HEK293T (cell line): ENCODE data around the gene CISH.

Source experiments
- CTCF ChIA-PET: fragments of 350-600 bp; formaldehyde crosslinking; extraction: SDS; loops from one replicate; lab custom pipeline; 2021; ENCODE audit warnings: antibody characterized with exemption, inconsistent platforms; lab: Yijun Ruan, JAX
- POLR2A ChIA-PET: fragments of 350-600 bp; formaldehyde crosslinking; extraction: SDS; loops from one replicate; lab custom pipeline; 2020; ENCODE audit warnings: antibody characterized with exemption, inconsistent platforms; lab: Yijun Ruan, JAX
- DNase-seq: peaks from one replicate; pipeline ENCODE4 v3.0.0; 2012; ENCODE audit warnings: mixed read lengths; ENCODE audit errors: extremely low spot score
- ARNT ChIP-seq: fragments of 450-650 bp; IDR thresholded peaks from 2 replicates; pipeline ENCODE4 v1.6.1; 2017; ENCODE audit warnings: mild to moderate bottlenecking
- BHLHE40 ChIP-seq: fragments of 450-650 bp; IDR thresholded peaks from 2 replicates; pipeline ENCODE4 v1.6.1; 2016; ENCODE audit warnings: mild to moderate bottlenecking, moderate library complexity, borderline replicate concordance
- CTBP1 ChIP-seq: fragments of 450-650 bp; IDR thresholded peaks from 2 replicates; pipeline ENCODE4 v1.6.1; 2016; ENCODE audit warnings: borderline replicate concordance
- ELF4 ChIP-seq: fragments of 450-650 bp; IDR thresholded peaks from 2 replicates; pipeline ENCODE4 v1.6.1; 2017; ENCODE audit warnings: antibody characterized with exemption
- FOXA1 ChIP-seq: fragments of 450-650 bp; IDR thresholded peaks from 2 replicates; pipeline ENCODE4 v1.6.1; 2016; ENCODE audit warnings: mild to moderate bottlenecking
- FOXK2 ChIP-seq: fragments of 450-650 bp; IDR thresholded peaks from 2 replicates; pipeline ENCODE4 v1.6.1; 2016; ENCODE audit warnings: mild to moderate bottlenecking
- FOXM1 ChIP-seq: fragments of 450-650 bp; IDR thresholded peaks from 2 replicates; pipeline ENCODE4 v1.6.1; 2017; ENCODE audit warnings: mild to moderate bottlenecking, borderline replicate concordance
- HDGF ChIP-seq: fragments of 450-650 bp; IDR thresholded peaks from 2 replicates; pipeline ENCODE4 v1.6.1; 2017; ENCODE audit warnings: antibody characterized with exemption, borderline replicate concordance
- L3MBTL2 ChIP-seq: fragments of 450-650 bp; conservative IDR thresholded peaks from 2 replicates; pipeline ENCODE4 v1.6.1; 2016; ENCODE audit warnings: mild to moderate bottlenecking
- LEF1 ChIP-seq: fragments of 450-650 bp; IDR thresholded peaks from 2 replicates; pipeline ENCODE4 v1.6.1; 2017; ENCODE audit warnings: mild to moderate bottlenecking, borderline replicate concordance
- NFRKB ChIP-seq: fragments of 450-650 bp; IDR thresholded peaks from 2 replicates; pipeline ENCODE4 v1.6.1; 2016; ENCODE audit warnings: mild to moderate bottlenecking, moderate library complexity
- PKNOX1 ChIP-seq: fragments of 450-650 bp; IDR thresholded peaks from 2 replicates; pipeline ENCODE4 v1.6.1; 2016
- SP1 ChIP-seq: fragments of 450-650 bp; IDR thresholded peaks from 2 replicates; pipeline ENCODE4 v1.6.1; 2017
- SUZ12 ChIP-seq: fragments of 450-650 bp; IDR thresholded peaks from 2 replicates; pipeline ENCODE4 v1.6.1; 2016; ENCODE audit warnings: mild to moderate bottlenecking
- TARDBP ChIP-seq: fragments of 450-650 bp; IDR thresholded peaks from 2 replicates; pipeline ENCODE4 v1.6.1; 2016
- ZNF384 ChIP-seq: fragments of 450-650 bp; IDR thresholded peaks from 2 replicates; pipeline ENCODE4 v1.6.1; 2016

The CISH gene

GRCh38 chr3:50620420-50620819 lies 8.8 kb upstream of the CISH start:
- TF ChIP-seq ELF4: no peak
- TF ChIP-seq ZNF384: no peak
- no peak for TF ChIP-seq ARNT
- POLR2A ChIA-PET: interaction anchor here (0.9 to 1.1 kb wide), 2 partner anchors 12 to 33 kb away, joined by 3 to 4 read pairs; no protein-coding TSS in a partner anchor

GRCh38 chr3:50617911-50618481 lies 6.4 kb upstream of the CISH start:
- no peak for TF ChIP-seq L3MBTL2
- TF ChIP-seq FOXK2: no peak
- no peak for TF ChIP-seq NFRKB
- no peak for TF ChIP-seq SUZ12
- no peak for TF ChIP-seq FOXM1
- TF ChIP-seq ZNF384: no peak
- no peak for TF ChIP-seq ELF4
- no peak for TF ChIP-seq LEF1
- TF ChIP-seq ARNT: no peak
- TF ChIP-seq HDGF: no peak
- no peak for TF ChIP-seq CTBP1
- TF ChIP-seq TARDBP: no peak
- no peak for TF ChIP-seq SP1
- no peak for TF ChIP-seq BHLHE40
- no peak for TF ChIP-seq FOXA1
- TF ChIP-seq PKNOX1: no peak
- CTCF ChIA-PET: interaction anchor here (0.6 to 2.0 kb wide), 2 partner anchors 55 to 314 kb away, joined by 3 to 7 read pairs; no protein-coding TSS in a partner anchor
- no peak for DNase-seq
- POLR2A ChIA-PET: interaction anchor here (1.1 to 3.6 kb wide), 5 partner anchors 34 to 776 kb away, joined by 3 to 12 read pairs (median 4); partner anchors contain the start of gene HEMK1

More at GRCh38 chr3:50620420-50620819, 8.8 kb upstream of the CISH start:
- no peak for DNase-seq
- CTCF ChIA-PET: interaction anchor here (0.5 to 2.0 kb wide), 3 partner anchors 33 to 752 kb away, joined by 4 to 7 read pairs (median 4); no protein-coding TSS in a partner anchor

DNA sequence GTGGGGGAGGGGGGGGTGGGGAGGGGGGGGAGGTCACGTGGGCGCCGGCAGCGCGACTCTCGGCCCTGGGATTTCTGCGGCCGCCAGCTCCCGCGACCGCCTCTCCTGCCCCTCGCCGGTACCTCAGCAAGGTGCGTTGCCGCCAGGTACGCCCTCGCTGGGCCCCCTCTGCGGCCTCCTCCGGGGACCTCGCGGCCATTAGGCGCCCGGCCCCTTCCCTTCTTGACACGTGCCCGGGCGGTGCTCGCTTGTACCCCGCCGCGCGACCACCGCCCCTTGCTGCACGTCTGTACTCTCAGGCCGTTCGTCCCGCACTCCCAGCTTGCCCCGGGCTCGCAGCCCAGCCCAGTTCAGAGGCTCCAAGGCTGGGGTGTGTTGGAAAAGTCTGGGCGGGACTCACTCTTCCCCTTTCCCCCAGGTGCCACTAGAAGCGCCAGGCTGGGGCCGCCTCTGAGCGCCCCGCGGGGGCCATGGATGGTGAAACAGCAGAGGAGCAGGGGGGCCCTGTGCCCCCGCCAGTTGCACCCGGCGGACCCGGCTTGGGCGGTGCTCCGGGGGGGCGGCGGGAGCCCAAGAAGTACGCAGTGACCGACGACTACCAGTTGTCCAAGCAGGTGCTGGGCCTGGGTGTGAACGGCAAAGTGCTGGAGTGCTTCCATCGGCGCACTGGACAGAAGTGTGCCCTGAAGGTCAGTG lies 5.7 kb upstream of the CISH start, which contains the start of gene MAPKAPK3:
MAPKAPK3 (plus strand) TSS at position 56 of the 696 bp plus-strand sequence; CDS start at position 471, 415 bp downstream.
- peak; percentile 90 for TF ChIP-seq L3MBTL2
- TF ChIP-seq SUZ12: no peak
- DNase-seq: no peak
- POLR2A ChIA-PET: interaction anchor here (0.6 to 3.6 kb wide), 12 partner anchors 10 to 776 kb away, joined by 3 to 12 read pairs (median 3); partner anchors contain the start of genes HEMK1 and MANF
- CTCF ChIA-PET: interaction anchor here (0.6 to 5.5 kb wide), 14 partner anchors 16 to 817 kb away, joined by 3 to 44 read pairs (median 7); partner anchors contain the start of genes DOCK3 and HEMK1

- DNase-seq: peak; percentile 92
- POLR2A ChIA-PET: interaction anchor here (0.6 to 3.6 kb wide), 12 partner anchors 11 to 777 kb away, joined by 3 to 12 read pairs (median 4); partner anchors contain the start of genes HEMK1 and MANF
- CTCF ChIA-PET: interaction anchor here (0.8 to 5.5 kb wide), 17 partner anchors 16 to 818 kb away, joined by 3 to 44 read pairs (median 7); partner anchors contain the start of genes DOCK3 and HEMK1
- no peak for TF ChIP-seq SUZ12
- TF ChIP-seq FOXM1: no peak
- TF ChIP-seq NFRKB: no peak
- TF ChIP-seq ZNF384: no peak
- TF ChIP-seq FOXK2: no peak
- TF ChIP-seq LEF1: no peak
These were observed 5.2 kb upstream of the CISH start for GRCh38 chr3:50616770-50617095.

GRCh38 chr3:50616003-50616769 lies 4.6 kb upstream of the CISH start:
- POLR2A ChIA-PET: interaction anchor here (0.6 to 3.6 kb wide), 12 partner anchors 11 to 777 kb away, joined by 3 to 12 read pairs (median 4); partner anchors contain the start of genes HEMK1 and MANF
- no peak for TF ChIP-seq PKNOX1
- TF ChIP-seq L3MBTL2: 0 out of 2 replicates have a peak, but pooled peaks have one; percentile 25
- 0 out of 2 replicates have a peak, but pooled peaks have one; percentile 49 for TF ChIP-seq ARNT
- TF ChIP-seq FOXK2: no peak
- DNase-seq: peak; percentile 85
- CTCF ChIA-PET: interaction anchor here (0.7 to 5.5 kb wide), 19 partner anchors 17 to 1054 kb away, joined by 3 to 44 read pairs (median 6); partner anchors contain the start of genes DOCK3 and HEMK1

GRCh38 chr3:50615190-50615589 lies 3.6 kb upstream of the CISH start:
- DNase-seq: no peak
- TF ChIP-seq ELF4: no peak
- TF ChIP-seq LEF1: no peak
- TF ChIP-seq FOXM1: no peak
- TF ChIP-seq TARDBP: no peak
- no peak for TF ChIP-seq ZNF384
- no peak for TF ChIP-seq L3MBTL2
- no peak for TF ChIP-seq PKNOX1
- no peak for TF ChIP-seq ARNT
- no peak for TF ChIP-seq SP1
- no peak for TF ChIP-seq FOXA1
- no peak for TF ChIP-seq NFRKB
- no peak for TF ChIP-seq SUZ12
- TF ChIP-seq CTBP1: no peak
- no peak for TF ChIP-seq FOXK2
- no peak for TF ChIP-seq BHLHE40
- TF ChIP-seq HDGF: no peak
- POLR2A ChIA-PET: no interaction called here
- CTCF ChIA-PET: interaction anchor here (1.2 to 5.5 kb wide), 8 partner anchors 18 to 1055 kb away, joined by 3 to 44 read pairs (median 7); partner anchors contain the start of gene HEMK1
